Measurements from ENCODE around the gene PLCB2. TPM values are rescaled to one million over a fixed set of nuclear protein-coding genes. Genes with fewer than 3 reads are reported as not detected.

Gene PLCB2
- total RNA-seq, 1 donor from 2014 or later: 3.7 TPM

GRCh38 chr15:40248006-40248783 lies 59.5 kb downstream of the PLCB2 start:
- no peaks in the 10 kb centered on the region for H3K9me3 ChIP-seq (ENCODE audit: insufficient read depth, low read depth, low read length)
- H3K36me3 ChIP-seq (ENCODE audit: insufficient read depth, low read length): no peaks in the 10 kb centered on the region
- H3K79me2 ChIP-seq (ENCODE audit: insufficient read depth, low read length): no peaks in the 10 kb centered on the region
- H3K4me2 ChIP-seq (ENCODE audit: low read length): no peak overlapping the region
- H3K27me3 Mint-ChIP-seq (ENCODE audit: low read depth, unreplicated experiment): peaks cover 46% of the 10 kb centered on the region
- no peak overlapping the region for H2AFZ ChIP-seq (ENCODE audit: low read depth, low read length)
- H3K4me1 Mint-ChIP-seq (ENCODE audit: low read depth, unreplicated experiment): peaks cover 19% of the 10 kb centered on the region
- no peak overlapping the region for H3K27ac ChIP-seq (ENCODE audit: low read depth, low read length)
- H3K27me3 ChIP-seq (ENCODE audit: insufficient read depth, low read length): peaks cover 17% of the 10 kb centered on the region
- TF ChIP-seq EZH2 (IDR thresholded peaks at IDR 0.05; ENCODE audit: insufficient read depth, low read length): no peak
- TF ChIP-seq CTCF (IDR thresholded peaks at IDR 0.05; ENCODE audit: insufficient read depth, low read depth, low read length): no peak
- H3K27ac Mint-ChIP-seq (ENCODE audit: unreplicated experiment): no peak overlapping the region
- H3K9ac ChIP-seq (ENCODE audit: low read length): no peak overlapping the region
- no peak overlapping the region for H3K4me3 ChIP-seq (ENCODE audit: insufficient read depth, low read depth, low read length)
- DNase-seq (ENCODE audit: low read depth): no peak
- H3K9me3 Mint-ChIP-seq (ENCODE audit: unreplicated experiment): peaks cover 1% of the 10 kb centered on the region
- H4K20me1 ChIP-seq (ENCODE audit: insufficient read depth, low read length): no peaks in the 10 kb centered on the region
- H3K4me3 Mint-ChIP-seq (ENCODE audit: unreplicated experiment): no peak overlapping the region
- no peak for FAIRE-seq
- peaks cover 3% of the 10 kb centered on the region for H3K36me3 Mint-ChIP-seq (ENCODE audit: low read depth, unreplicated experiment)
- H3K4me1 ChIP-seq (ENCODE audit: insufficient read depth, low read length): peaks cover 19% of the 10 kb centered on the region

- no peaks in the 10 kb centered on the region for H3K79me2 ChIP-seq (ENCODE audit: insufficient read depth, low read length)
- H2AFZ ChIP-seq (ENCODE audit: low read depth, low read length): no peak overlapping the region
- no peak overlapping the region for H3K27ac ChIP-seq (ENCODE audit: low read depth, low read length)
- peaks cover 11% of the 10 kb centered on the region for H3K27me3 ChIP-seq (ENCODE audit: insufficient read depth, low read length)
- no peaks in the 10 kb centered on the region for H3K9me3 ChIP-seq (ENCODE audit: insufficient read depth, low read depth, low read length)
- H3K9ac ChIP-seq (ENCODE audit: low read length): no peak overlapping the region
- Mint-ChIP-seq H3K27ac (ENCODE audit: unreplicated experiment) (no peak overlapping the region), H3K4me3 (ENCODE audit: unreplicated experiment) (no peak overlapping the region), H3K36me3 (ENCODE audit: low read depth, unreplicated experiment) (peaks cover 3% of the 10 kb centered on the region), H3K4me1 (ENCODE audit: low read depth, unreplicated experiment) (peaks cover 22% of the 10 kb centered on the region), H3K9me3 (ENCODE audit: unreplicated experiment) (peaks cover 1% of the 10 kb centered on the region), H3K27me3 (ENCODE audit: low read depth, unreplicated experiment) (peaks cover 44% of the 10 kb centered on the region)
- no peaks in the 10 kb centered on the region for H3K36me3 ChIP-seq (ENCODE audit: insufficient read depth, low read length)
- H3K4me2 ChIP-seq (ENCODE audit: low read length): no peak overlapping the region
- H3K4me1 ChIP-seq (ENCODE audit: insufficient read depth, low read length): peaks cover 12% of the 10 kb centered on the region
- TF ChIP-seq EZH2 (IDR thresholded peaks at IDR 0.05; ENCODE audit: insufficient read depth, low read length) (no peak), CTCF (IDR thresholded peaks at IDR 0.05; ENCODE audit: insufficient read depth, low read depth, low read length) (no peak)
- no peak overlapping the region for H3K4me3 ChIP-seq (ENCODE audit: insufficient read depth, low read depth, low read length)
- no peaks in the 10 kb centered on the region for H4K20me1 ChIP-seq (ENCODE audit: insufficient read depth, low read length)
- DNase-seq (ENCODE audit: low read depth) (no peak), FAIRE-seq (no peak)
Measured at GRCh38 chr15:40247406-40247971, 60.2 kb downstream of the PLCB2 start.

All from astrocyte (in vitro differentiated cells and primary cell).